Panc1 (cell line): Measurements from ENCODE around the gene CLEC16A. TPM values are rescaled to one million over a fixed set of nuclear protein-coding genes. Genes with fewer than 3 reads are reported as not detected.

Source experiments
- ATAC-seq: fragments of 200-7000 bp; cut with Tn5 transposase; 2 replicates; pipeline ENCODE4 v1.9.1; 2020; ENCODE audit warnings: mild to moderate bottlenecking, moderate library complexity
- BruUV-seq: library from RNA; stranded (reverse); fragments of 400-500 nt; replicated peaks from 2 replicates; lab custom pipeline; 2021; lab: Mats Ljungman, UMichigan
- CTCF ChIA-PET: fragments of 300-600 bp; sonication (Branson Sonifier 250); formaldehyde crosslinking; loops from one replicate; lab custom pipeline; 2022; ENCODE audit warnings: antibody characterized with exemption; lab: Charles Lee
- POLR2A ChIA-PET: fragments of 300-600 bp; sonication (Branson Sonifier 250); formaldehyde crosslinking; loops from one replicate; lab custom pipeline; 2022; ENCODE audit warnings: antibody characterized with exemption; lab: Charles Lee
- DNase-seq: peaks from one replicate; pipeline ENCODE4 v3.0.0-alpha.2; 2010; ENCODE audit warnings: low read depth, low spot score
- H3K27ac ChIP-seq: 2 replicates; pipeline ENCODE4 v1.5.1; 2011; ENCODE audit warnings: mild to moderate bottlenecking, low read length, inconsistent platforms
- H3K27me3 ChIP-seq: fragments of 200-500 bp; sonication (Bioruptor generic); 2 replicates; pipeline ENCODE4 v1.6.0; 2014; ENCODE audit warnings: low read length, inconsistent platforms; ENCODE audit not compliant: control insufficient read depth, insufficient read depth
- H3K36me3 ChIP-seq: fragments of 200-500 bp; sonication (Bioruptor generic); 2 replicates; pipeline ENCODE4 v1.5.1; 2014; ENCODE audit warnings: inconsistent platforms, mild to moderate bottlenecking, low read length, moderate library complexity; ENCODE audit not compliant: control insufficient read depth, insufficient read depth
- H3K4me1 ChIP-seq: 2 replicates; pipeline ENCODE4 v1.5.1; 2011; ENCODE audit warnings: inconsistent platforms, mild to moderate bottlenecking, low read length, moderate library complexity; ENCODE audit not compliant: control insufficient read depth, insufficient read depth
- H3K4me3 ChIP-seq, 2 experiments: 2 replicates each; pipeline ENCODE4 v1.5.1; 2011 to 2012; ENCODE audit warnings: low read depth in 2 of 2, low read length in 2 of 2, mild to moderate bottlenecking in 2 of 2, inconsistent platforms in 1 of 2, moderate library complexity in 1 of 2
- H3K9me3 ChIP-seq: fragments of 200-500 bp; sonication (Bioruptor generic); 2 replicates; pipeline ENCODE4 v1.5.1; 2014; ENCODE audit warnings: low read depth, mild to moderate bottlenecking, inconsistent platforms, low read length, moderate library complexity; ENCODE audit not compliant: control insufficient read depth, insufficient read depth
- POLR2AphosphoS5 ChIP-seq: IDR thresholded peaks from 2 replicates; pipeline ENCODE4 v1.6.1; 2012; ENCODE audit warnings: mild to moderate bottlenecking, low read depth, low read length, moderate library complexity
- SIN3A ChIP-seq: IDR thresholded peaks from 2 replicates; pipeline ENCODE4 v1.6.1; 2012; ENCODE audit warnings: low read depth, mild to moderate bottlenecking, low read length, moderate library complexity, borderline replicate concordance; ENCODE audit not compliant: insufficient read depth
- TCF7L2 ChIP-seq: IDR thresholded peaks from 2 replicates; pipeline ENCODE4 v1.6.1; 2011; ENCODE audit warnings: mild to moderate bottlenecking, low read depth, low read length, inconsistent platforms
- in situ Hi-C: cut with HindIII; loops from 2 replicates; pipeline ENCODE4 v1.10.0; 2016; ENCODE audit warnings: low sequenced_read_pairs, low pct_unique_long_range_greater_than_20kb
- intact Hi-C: fragments of 100-400 bp; cut with micrococcal nuclease; formaldehyde crosslinking; loops from one replicate; pipeline ENCODE4 v1.10.0; 2022; ENCODE audit not compliant: unreplicated experiment
- total RNA-seq: library from RNA; stranded (reverse); gene quantifications from one replicate; pipeline ENCODE4 v1.2.1, GENCODE V29; 2021; ENCODE audit not compliant: unreplicated experiment
- TF ChIP-seq, protein P1 (sequence below), 2 experiments: IDR thresholded peaks; 2 replicates each; pipeline ENCODE4 v1.6.1; 2011 to 2012; ENCODE audit warnings: low read depth in 2 of 2, control low read depth in 1 of 2, low read length in 1 of 2, mild to moderate bottlenecking in 1 of 2, moderate library complexity in 1 of 2; ENCODE audit not compliant: insufficient read depth in 1 of 2
- TF ChIP-seq, protein P2 (sequence below): fragments of 450-650 bp; IDR thresholded peaks from 2 replicates; pipeline ENCODE4 v1.5.1; 2017; ENCODE audit warnings: mild to moderate bottlenecking

The CLEC16A gene
- total RNA-seq, 1 experiment from 2014 or later: 21.0 TPM

DNA sequence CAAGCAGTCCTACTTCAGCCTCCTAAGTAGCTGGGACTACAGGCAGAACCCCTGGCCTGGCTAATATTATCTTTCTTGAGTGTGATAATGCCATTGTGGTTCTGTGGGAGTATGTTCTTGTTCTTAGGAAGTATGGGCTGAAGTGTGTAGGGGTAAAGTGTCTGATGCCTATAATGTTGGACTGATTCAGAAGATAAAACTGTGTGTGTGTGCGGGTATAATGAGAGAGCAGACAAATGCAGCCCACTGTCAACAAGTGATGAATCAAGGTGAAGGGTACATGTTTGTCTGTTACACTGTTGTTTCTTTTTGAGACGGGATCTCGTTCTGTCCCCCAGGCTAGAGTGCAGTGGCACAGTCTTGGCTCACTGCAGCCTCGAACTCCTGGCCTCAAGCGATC lies 127.5 kb downstream of the CLEC16A start:
- no peak overlapping the region for H3K27ac ChIP-seq
- intact Hi-C loops: no loop called here
- DNase-seq: no peak
- CTCF ChIA-PET: no interaction called here
- in situ Hi-C loops: no loop called here
- no peak overlapping the region for H3K4me3 ChIP-seq
- H3K36me3 ChIP-seq: no peaks in the 10 kb centered on the region
- BruUV-seq: no TSS peak
- no peaks in the 10 kb centered on the region for H3K4me1 ChIP-seq
- H3K27me3 ChIP-seq: no peaks in the 10 kb centered on the region
- TF ChIP-seq SIN3A (no peak), TCF7L2 (no peak), POLR2AphosphoS5 (no peak)
- TF ChIP-seq, protein P1, sequence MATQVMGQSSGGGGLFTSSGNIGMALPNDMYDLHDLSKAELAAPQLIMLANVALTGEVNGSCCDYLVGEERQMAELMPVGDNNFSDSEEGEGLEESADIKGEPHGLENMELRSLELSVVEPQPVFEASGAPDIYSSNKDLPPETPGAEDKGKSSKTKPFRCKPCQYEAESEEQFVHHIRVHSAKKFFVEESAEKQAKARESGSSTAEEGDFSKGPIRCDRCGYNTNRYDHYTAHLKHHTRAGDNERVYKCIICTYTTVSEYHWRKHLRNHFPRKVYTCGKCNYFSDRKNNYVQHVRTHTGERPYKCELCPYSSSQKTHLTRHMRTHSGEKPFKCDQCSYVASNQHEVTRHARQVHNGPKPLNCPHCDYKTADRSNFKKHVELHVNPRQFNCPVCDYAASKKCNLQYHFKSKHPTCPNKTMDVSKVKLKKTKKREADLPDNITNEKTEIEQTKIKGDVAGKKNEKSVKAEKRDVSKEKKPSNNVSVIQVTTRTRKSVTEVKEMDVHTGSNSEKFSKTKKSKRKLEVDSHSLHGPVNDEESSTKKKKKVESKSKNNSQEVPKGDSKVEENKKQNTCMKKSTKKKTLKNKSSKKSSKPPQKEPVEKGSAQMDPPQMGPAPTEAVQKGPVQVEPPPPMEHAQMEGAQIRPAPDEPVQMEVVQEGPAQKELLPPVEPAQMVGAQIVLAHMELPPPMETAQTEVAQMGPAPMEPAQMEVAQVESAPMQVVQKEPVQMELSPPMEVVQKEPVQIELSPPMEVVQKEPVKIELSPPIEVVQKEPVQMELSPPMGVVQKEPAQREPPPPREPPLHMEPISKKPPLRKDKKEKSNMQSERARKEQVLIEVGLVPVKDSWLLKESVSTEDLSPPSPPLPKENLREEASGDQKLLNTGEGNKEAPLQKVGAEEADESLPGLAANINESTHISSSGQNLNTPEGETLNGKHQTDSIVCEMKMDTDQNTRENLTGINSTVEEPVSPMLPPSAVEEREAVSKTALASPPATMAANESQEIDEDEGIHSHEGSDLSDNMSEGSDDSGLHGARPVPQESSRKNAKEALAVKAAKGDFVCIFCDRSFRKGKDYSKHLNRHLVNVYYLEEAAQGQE (IDR thresholded peaks at IDR 0.05; ENCODE audit: insufficient read depth in 1 of 2, low read depth in 2 of 2, low read length in 1 of 2): no peak
- TF ChIP-seq, protein P2, sequence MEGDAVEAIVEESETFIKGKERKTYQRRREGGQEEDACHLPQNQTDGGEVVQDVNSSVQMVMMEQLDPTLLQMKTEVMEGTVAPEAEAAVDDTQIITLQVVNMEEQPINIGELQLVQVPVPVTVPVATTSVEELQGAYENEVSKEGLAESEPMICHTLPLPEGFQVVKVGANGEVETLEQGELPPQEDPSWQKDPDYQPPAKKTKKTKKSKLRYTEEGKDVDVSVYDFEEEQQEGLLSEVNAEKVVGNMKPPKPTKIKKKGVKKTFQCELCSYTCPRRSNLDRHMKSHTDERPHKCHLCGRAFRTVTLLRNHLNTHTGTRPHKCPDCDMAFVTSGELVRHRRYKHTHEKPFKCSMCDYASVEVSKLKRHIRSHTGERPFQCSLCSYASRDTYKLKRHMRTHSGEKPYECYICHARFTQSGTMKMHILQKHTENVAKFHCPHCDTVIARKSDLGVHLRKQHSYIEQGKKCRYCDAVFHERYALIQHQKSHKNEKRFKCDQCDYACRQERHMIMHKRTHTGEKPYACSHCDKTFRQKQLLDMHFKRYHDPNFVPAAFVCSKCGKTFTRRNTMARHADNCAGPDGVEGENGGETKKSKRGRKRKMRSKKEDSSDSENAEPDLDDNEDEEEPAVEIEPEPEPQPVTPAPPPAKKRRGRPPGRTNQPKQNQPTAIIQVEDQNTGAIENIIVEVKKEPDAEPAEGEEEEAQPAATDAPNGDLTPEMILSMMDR: no peak
- ATAC-seq: no peak
- H3K9me3 ChIP-seq: no peaks in the 10 kb centered on the region
- POLR2A ChIA-PET: no interaction called here

DNA sequence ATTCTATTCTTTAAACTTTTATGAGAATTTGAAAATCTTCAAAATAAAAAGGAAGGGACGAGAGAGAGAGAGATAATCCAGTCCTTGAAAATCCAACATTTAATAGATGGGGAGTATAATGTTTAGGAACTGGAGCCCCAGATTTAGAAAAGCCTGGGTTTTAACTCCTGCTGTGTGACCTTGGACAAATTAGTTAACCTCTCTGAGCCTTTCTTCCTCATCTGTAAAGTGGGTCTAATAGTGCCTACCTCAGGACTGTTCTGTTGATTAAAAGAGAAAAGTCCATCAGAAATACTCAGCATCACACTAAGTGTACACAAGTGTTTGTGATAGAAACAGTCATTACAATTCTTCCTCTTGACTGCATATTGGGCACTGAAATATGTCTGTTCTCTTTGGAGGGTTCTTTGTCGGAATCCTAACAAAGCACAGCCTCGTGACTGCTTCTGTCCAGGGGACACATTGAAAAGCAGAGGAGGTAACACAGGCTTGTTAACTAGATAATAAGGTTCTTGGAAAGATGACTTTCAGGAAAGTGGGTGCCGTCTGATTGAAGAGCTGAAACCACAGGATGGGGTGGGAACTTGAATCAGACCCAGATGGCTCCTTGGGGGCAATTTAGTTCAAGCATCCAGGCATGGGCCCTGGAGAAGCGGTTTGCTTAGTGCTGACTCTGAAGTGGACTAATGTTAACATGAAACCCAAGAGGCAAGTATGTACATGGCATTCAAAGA lies 128.2 kb downstream of the CLEC16A start:
- POLR2A ChIA-PET: no interaction called here
- Histone ChIP-seq H3K4me3 (no peak overlapping the region), H3K36me3 (no peaks in the 10 kb centered on the region), H3K4me1 (no peaks in the 10 kb centered on the region), H3K9me3 (no peaks in the 10 kb centered on the region), H3K27ac (no peak overlapping the region), H3K27me3 (no peaks in the 10 kb centered on the region)
- no TSS peak for BruUV-seq
- in situ Hi-C loops (no loop called here), intact Hi-C loops (no loop called here)
- no peak for TF ChIP-seq SIN3A
- TF ChIP-seq POLR2AphosphoS5: no peak
- TF ChIP-seq, protein P2: no peak
- TF ChIP-seq TCF7L2: no peak
- TF ChIP-seq, protein P1 (IDR thresholded peaks at IDR 0.05; ENCODE audit: insufficient read depth in 1 of 2, low read depth in 2 of 2, low read length in 1 of 2): no peak
- CTCF ChIA-PET: no interaction called here
- no peak for DNase-seq
- ATAC-seq: no peak
